Peyer's patch (tissue), 4 donors: ENCODE results near the gene QDPR.

Experiments
- CTCF ChIP-seq, 6 experiments: fragments of 450-650 bp in 4 of 6; fragments of 200-600 bp in 2 of 6; sonication (generic) in 1 of 6; IDR thresholded peaks; one replicate each; pipeline ENCODE4 v1.5.1; 2017 to 2019; ENCODE audit warnings: antibody characterized with exemption in 6 of 6, mild to moderate bottlenecking in 3 of 6, moderate library complexity in 1 of 6
- POLR2A ChIP-seq, 2 donors: fragments of 450-650 bp; IDR thresholded peaks; one replicate each; pipeline ENCODE4 v1.5.1; 2017; ENCODE audit warnings: antibody characterized with exemption in 2 of 2, mild to moderate bottlenecking in 2 of 2, moderate library complexity in 2 of 2

GRCh38 chr4:17521595-17521994 is 9.7 kb upstream of the QDPR start:
- TF ChIP-seq CTCF (IDR thresholded peaks at IDR 0.05) (no peak), POLR2A (IDR thresholded peaks at IDR 0.05) (no peak)
